Activated T-cell treated with anti-CD3 and anti-CD28 coated beads, Interleukin-2, amount 50 U/mL, for 1 hour (primary cell): ENCODE results near the gene P2RY4.
"Not testable (repeated sequence)": the region's sequence is repeated elsewhere in the genome, so short reads cannot be mapped to it uniquely, and the experiment has no call there.

Experiments used
- DNase-seq: peaks from one replicate; pipeline ENCODE4 v3.0.0-alpha.2; 2020

P2RY4 gene

GRCh38 chrX:70241501-70241900, 18.5 kb downstream of the P2RY4 start:
- DNase-seq, result no peak

DNA sequence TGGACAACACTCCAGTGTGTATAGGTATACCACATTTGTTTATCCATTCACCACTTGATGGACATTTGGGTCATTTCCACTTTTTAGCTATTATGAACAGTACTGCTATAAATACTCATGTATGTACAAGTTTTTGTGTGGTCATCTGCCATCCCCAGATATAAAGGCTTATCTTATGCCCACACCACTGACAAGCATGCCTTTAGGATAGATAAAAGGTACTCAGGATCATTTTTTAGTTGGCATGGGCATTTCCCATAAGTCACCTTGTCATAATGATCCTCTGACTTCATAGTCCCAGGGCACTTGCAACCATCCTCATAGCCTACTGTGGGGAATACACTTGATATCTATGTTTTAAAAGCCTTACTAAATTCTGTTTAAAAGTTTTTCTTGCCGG, 19.3 kb downstream of the P2RY4 start:
- DNase-seq, result no peak

- DNase-seq, result no peak
Measured at GRCh38 chrX:70234355-70234754, 25.6 kb downstream of the P2RY4 start, which contains the start of gene AWAT1. AWAT1 (plus strand) TSS chrX:70234655; CDS start chrX:70234696, 41 bp downstream.

DNA sequence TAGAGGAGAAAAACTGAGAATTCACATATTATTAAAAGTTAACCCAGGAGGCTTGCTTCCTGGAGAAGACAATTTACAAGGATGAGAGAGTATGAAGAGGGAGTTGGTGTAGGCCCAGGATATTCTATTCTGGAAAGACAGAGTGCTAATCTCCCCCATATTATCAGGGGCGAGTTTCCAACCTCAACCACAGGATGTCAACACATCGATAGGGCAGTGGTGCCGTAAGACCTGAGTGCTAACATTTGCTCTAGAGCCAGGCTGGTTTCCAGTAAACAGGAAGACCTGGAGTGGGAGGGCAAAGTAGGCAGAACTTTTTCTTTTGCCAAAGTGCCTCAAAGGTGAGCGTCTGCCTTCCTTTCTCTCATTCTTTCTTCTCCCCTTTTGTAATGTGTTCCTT, 28.3 kb downstream of the P2RY4 start:
- no peak for DNase-seq

DNA sequence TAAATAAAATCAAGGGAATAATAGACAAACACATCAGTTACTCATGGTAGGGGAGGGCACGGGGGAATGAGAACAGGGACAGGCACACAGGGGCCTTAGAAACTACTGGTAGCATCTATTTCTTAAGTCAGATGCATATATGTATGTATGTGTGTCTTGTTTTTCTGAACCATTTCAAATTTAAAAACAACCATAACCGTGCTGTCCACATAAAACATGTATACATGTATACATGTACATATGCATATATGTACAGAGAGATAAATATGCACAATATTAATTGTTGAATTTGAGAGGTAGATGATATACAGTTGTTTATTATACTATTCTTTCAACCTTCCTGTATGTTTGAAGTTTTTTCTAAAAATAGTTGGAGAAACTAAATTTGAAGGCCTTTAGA, 33.3 kb downstream of the P2RY4 start:
- DNase-seq, result no peak

DNA sequence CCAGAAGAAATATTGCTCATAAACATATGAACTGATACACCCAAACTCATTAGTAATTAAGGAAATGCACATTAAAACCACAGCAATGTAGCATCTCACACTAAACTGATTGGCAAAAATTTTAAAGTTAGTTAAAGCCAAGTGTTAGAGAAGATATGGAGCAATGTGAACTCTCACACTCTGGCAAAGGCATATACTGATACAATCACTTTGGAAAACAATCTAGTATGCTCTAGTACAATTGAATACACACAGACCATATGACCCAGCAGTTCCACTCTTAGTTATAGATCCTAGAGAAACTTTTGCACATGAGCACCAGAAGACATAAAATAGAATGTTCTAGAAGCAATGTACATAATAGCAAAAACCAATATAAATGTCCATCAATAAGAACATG, 34.0 kb downstream of the P2RY4 start:
- no peak for DNase-seq

GRCh38 chrX:70219938-70220764, 39.9 kb downstream of the P2RY4 start:
- DNase-seq, result no peak

GRCh38 chrX:70209570-70209969, 50.4 kb downstream of the P2RY4 start:
- DNase-seq, result not testable (repeated sequence)

DNA sequence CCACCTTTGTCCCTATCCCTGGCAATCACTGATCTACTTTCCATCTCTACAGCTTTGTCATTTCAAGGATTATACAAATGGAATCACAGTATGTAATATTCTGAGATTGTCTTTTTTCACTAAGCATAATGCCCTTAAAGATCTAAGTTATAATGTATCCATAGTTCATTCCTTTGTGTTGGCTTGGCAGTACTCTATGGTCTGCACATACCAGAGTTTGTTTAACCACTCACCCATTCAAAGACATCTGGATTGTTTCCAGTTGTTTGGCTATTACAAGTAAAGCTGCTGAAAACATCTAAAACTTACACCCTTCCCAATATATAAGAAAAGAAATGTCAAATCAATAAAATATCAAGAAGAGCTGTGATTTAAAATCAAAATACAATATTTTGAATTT, 51.5 kb downstream of the P2RY4 start:
- DNase-seq, result no peak
